ENCODE measurements around the gene ZNF468.

DNA sequence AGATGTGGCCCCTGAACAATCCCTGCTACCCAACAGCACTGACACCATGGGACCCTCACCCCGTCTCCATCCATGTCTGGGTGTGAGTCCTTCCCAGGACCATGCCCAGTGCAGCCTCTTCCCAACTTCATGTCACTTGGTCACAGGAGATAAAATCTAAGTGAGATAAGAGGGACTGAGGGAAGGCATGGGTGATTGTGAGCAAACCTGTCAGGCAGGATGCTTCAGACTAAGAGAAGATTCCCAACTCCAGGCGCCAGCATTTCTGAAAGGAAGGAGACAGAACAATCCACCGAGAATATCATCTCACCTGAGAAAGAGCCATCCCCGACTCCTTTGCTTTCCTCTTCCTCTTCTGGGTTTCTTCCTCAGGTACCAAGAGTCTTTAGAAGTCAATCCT is 32.5 kb upstream of the ZNF468 start:
- TF ChIP-seq POLR2A (IDR thresholded peaks at IDR 0.05; ENCODE audit: low read depth, low read length): no peak
- TF ChIP-seq POLR2AphosphoS5 (IDR thresholded peaks at IDR 0.05; ENCODE audit: low read depth, low read length): no peak
